Measurements from ENCODE around the gene MYO5B. TPM values are rescaled to one million over a fixed set of nuclear protein-coding genes. Genes with fewer than 3 reads are reported as not detected.

Gene MYO5B
- total RNA-seq, 2 donors from 2014 or later, result 106 to 132 TPM

- H3K4me1 ChIP-seq, result peaks cover 19% of the 10 kb centered on the region
- TF ChIP-seq CTCF (IDR thresholded peaks at IDR 0.05), result no peak
- peak overlapping the region in 1 of 2 donors; percentile 52 for H3K9ac ChIP-seq (ENCODE audit: low read depth in 2 of 2, low read length in 2 of 2)
- H3K36me3 ChIP-seq, result no peaks in the 10 kb centered on the region
- H3K27ac ChIP-seq, result peak overlapping the region; percentile 76
- H3K9me3 ChIP-seq, result no peaks in the 10 kb centered on the region
- intact Hi-C loops (cut with DNase I), result no loop called here
- H3K27me3 ChIP-seq, result no peaks in the 10 kb centered on the region
- no peak overlapping the region for H3K4me3 ChIP-seq
- no peak for DNase-seq
Observed at GRCh38 chr18:49966090-49966489, 228.9 kb downstream of the MYO5B start.

- H3K36me3 ChIP-seq, result no peaks in the 10 kb centered on the region
- no peak overlapping the region for H3K4me3 ChIP-seq
- no peak for TF ChIP-seq CTCF (IDR thresholded peaks at IDR 0.05)
- H3K9ac ChIP-seq (ENCODE audit: low read depth in 2 of 2, low read length in 2 of 2), result no peak overlapping the region
- H3K4me1 ChIP-seq, result peaks cover 15% of the 10 kb centered on the region
- no peak for DNase-seq
- intact Hi-C loops (cut with DNase I), result no loop called here
- no peaks in the 10 kb centered on the region for H3K27me3 ChIP-seq
- no peaks in the 10 kb centered on the region for H3K9me3 ChIP-seq
- no peak overlapping the region for H3K27ac ChIP-seq
Observed at GRCh38 chr18:49963217-49963616, 231.7 kb downstream of the MYO5B start.

- peaks cover 3% of the 10 kb centered on the region for H3K4me1 ChIP-seq
- no peak overlapping the region for H3K9ac ChIP-seq (ENCODE audit: low read depth in 2 of 2, low read length in 2 of 2)
- no peak for TF ChIP-seq CTCF (IDR thresholded peaks at IDR 0.05)
- no peak for DNase-seq
- intact Hi-C loops (cut with DNase I), result no loop called here
- no peak overlapping the region for H3K27ac ChIP-seq
- no peaks in the 10 kb centered on the region for H3K27me3 ChIP-seq
- no peaks in the 10 kb centered on the region for H3K36me3 ChIP-seq
- H3K9me3 ChIP-seq, result no peaks in the 10 kb centered on the region
- no peak overlapping the region for H3K4me3 ChIP-seq
Observed at GRCh38 chr18:49961271-49961670, 233.7 kb downstream of the MYO5B start.

DNA sequence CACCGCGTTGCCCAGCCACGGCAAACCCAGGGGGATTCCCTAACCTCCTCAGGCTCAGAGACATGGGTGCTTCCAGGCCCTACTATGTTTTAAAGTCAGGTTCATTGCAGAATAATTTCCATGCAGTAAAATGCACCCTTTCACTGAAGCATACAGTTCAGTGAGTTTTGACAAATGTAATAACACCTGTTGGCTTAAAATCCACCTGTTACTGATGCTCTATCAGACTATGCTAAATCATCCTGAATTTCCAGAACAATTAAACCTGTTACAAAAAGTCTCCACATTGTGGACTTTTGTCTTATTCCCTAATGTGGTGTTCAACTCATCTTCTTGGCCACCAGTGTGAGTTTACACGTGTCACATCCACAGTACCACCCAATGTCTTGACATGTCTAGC, 234.6 kb downstream of the MYO5B start:
- no peaks in the 10 kb centered on the region for H3K4me1 ChIP-seq
- no peak for TF ChIP-seq CTCF (IDR thresholded peaks at IDR 0.05)
- H3K27me3 ChIP-seq, result no peaks in the 10 kb centered on the region
- DNase-seq, result no peak
- intact Hi-C loops (cut with DNase I), result no loop called here
- H3K9me3 ChIP-seq, result no peaks in the 10 kb centered on the region
- no peak overlapping the region for H3K9ac ChIP-seq (ENCODE audit: low read depth in 2 of 2, low read length in 2 of 2)
- H3K27ac ChIP-seq, result no peak overlapping the region
- H3K4me3 ChIP-seq, result no peak overlapping the region
- H3K36me3 ChIP-seq, result no peaks in the 10 kb centered on the region

DNA sequence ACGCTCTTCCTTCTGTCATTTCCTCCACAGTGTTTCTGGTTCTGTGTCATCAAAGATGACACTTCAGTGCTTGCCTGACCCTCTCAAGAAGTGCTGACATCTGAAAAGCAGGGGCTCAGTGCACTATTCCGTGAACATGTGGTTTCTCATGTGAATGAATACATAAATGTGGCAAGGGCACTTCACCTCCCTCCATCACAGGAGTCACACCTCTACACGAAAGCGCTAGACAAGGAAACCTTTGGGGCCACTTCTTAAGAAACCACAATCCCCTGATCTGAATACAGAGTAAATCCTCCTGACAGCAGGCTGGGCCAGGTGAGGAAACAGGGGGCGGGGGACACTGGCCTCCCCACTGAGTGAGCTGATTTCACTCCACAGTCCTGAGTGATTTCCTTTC, 235.8 kb downstream of the MYO5B start:
- Histone ChIP-seq H3K9ac (ENCODE audit: low read depth in 2 of 2, low read length in 2 of 2) (no peak overlapping the region), H3K4me1 (peaks cover 6% of the 10 kb centered on the region), H3K4me3 (no peak overlapping the region), H3K27ac (no peak overlapping the region), H3K9me3 (no peaks in the 10 kb centered on the region), H3K27me3 (no peaks in the 10 kb centered on the region), H3K36me3 (no peaks in the 10 kb centered on the region)
- no peak for TF ChIP-seq CTCF (IDR thresholded peaks at IDR 0.05)
- intact Hi-C loops (cut with DNase I), result no loop called here
- no peak for DNase-seq

GRCh38 chr18:49955263-49955662, 239.7 kb downstream of the MYO5B start:
- no peak for TF ChIP-seq CTCF (IDR thresholded peaks at IDR 0.05)
- Histone ChIP-seq H3K9me3 (no peaks in the 10 kb centered on the region), H3K4me1 (peaks cover 6% of the 10 kb centered on the region), H3K36me3 (no peaks in the 10 kb centered on the region), H3K9ac (ENCODE audit: low read depth in 2 of 2, low read length in 2 of 2) (no peak overlapping the region), H3K4me3 (no peak overlapping the region), H3K27ac (peak overlapping the region; percentile 32), H3K27me3 (no peaks in the 10 kb centered on the region)
- intact Hi-C loops (cut with DNase I), result no loop called here
- no peak for DNase-seq

Measured in colonic mucosa (tissue), 4 donors.